Measurements from ENCODE around the gene STK38L. TPM values are rescaled to one million over a fixed set of nuclear protein-coding genes. Genes with fewer than 3 reads are reported as not detected.

STK38L gene
- total and polyA plus RNA-seq, 7 experiments from 2014 or later: 7.2 to 22.8 (median 19.4) TPM

DNA sequence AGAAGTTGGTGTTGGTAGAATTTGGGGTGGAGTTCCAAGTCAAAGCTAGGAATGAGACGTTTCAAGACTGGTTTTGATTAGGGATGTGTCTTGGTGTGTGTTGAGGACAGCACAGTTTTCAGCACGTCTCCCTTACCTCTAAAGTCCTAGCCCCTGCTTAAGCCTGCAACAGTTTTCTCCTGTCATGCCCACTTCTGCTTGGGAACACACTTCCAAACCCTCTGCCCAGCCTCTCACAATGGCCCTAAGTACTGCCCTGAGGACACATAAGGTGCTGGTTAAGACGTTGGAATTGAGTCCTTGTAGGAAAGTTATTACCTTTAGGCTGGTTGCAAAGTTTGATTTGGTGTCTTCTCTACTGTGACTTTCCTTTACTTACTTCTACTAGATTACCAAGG, 87.8 kb downstream of the STK38L start:
- peak overlapping the region in 1 of 9 donors; percentile 94 for H3K27ac Mint-ChIP-seq
- H3K27me3 Mint-ChIP-seq: peaks cover 7 to 48% (median 46%) of the 10 kb centered on the region in 5 donors
- H3K9me3 ChIP-seq (ENCODE audit: control insufficient read depth in 2 of 3, low read length in 3 of 3): no peaks in the 10 kb centered on the region
- ATAC-seq (no peak), DNase-seq (no peak)
- no peak overlapping the region for H3K27ac ChIP-seq (ENCODE audit: low read depth, low read length)
- peaks cover 4% of the 10 kb centered on the region in 2 donors for H3K4me1 ChIP-seq (ENCODE audit: control insufficient read depth in 2 of 2, insufficient read depth in 2 of 2, low read length in 2 of 2)
- no peak overlapping the region for H3K4me3 ChIP-seq (ENCODE audit: low read length)
- H3K4me1 Mint-ChIP-seq: peaks cover 7 to 46% (median 15%) of the 10 kb centered on the region in 7 donors
- intact Hi-C loops (cut with micrococcal nuclease): loop anchor here in 1 of 2 donors (2.0 to 5.0 kb wide), 7 partner anchors 25 to 499 kb away; partner anchors contain the start of genes FGFR1OP2, ITPR2, PPFIBP1 and STK38L
- H3K4me3 Mint-ChIP-seq: peak overlapping the region; percentile 41 to 93 (median 68)
- H3K36me3 Mint-ChIP-seq: peaks cover 4 to 10% (median 8%) of the 10 kb centered on the region in 5 donors
- ChIA-PET POLR2A (no interaction called here), CTCF (no interaction called here)
- peaks cover 0 to 8% of the 10 kb centered on the region in 2 donors for H3K27me3 ChIP-seq (ENCODE audit: control insufficient read depth in 2 of 2, insufficient read depth in 2 of 2, low read length in 2 of 2)
- H3K9me3 Mint-ChIP-seq: no peaks in the 10 kb centered on the region
- no peaks in the 10 kb centered on the region for H3K36me3 ChIP-seq (ENCODE audit: control insufficient read depth in 2 of 3, insufficient read depth in 3 of 3, low read length in 3 of 3)

DNA sequence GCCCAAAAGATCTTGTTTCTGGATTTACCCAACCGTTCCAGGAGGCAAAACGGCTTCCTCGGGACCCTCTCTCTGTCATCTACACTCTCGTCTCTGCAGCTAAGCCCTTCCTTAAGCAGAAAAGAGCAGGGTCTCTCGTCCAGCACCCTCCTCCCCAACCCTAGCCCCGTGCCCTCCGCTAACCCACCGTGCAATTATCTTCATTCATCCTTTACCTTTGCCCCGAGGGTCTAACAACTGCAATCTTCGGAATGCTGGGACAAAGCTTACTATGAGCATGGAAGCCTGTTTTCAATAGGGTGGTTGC, 88.3 kb downstream of the STK38L start:
- Histone ChIP-seq H3K9me3 (ENCODE audit: control insufficient read depth in 2 of 3, low read length in 3 of 3) (no peaks in the 10 kb centered on the region), H3K27me3 (ENCODE audit: control insufficient read depth in 2 of 2, insufficient read depth in 2 of 2, low read length in 2 of 2) (peaks cover 0 to 8% of the 10 kb centered on the region in 2 donors), H3K4me1 (ENCODE audit: control insufficient read depth in 2 of 2, insufficient read depth in 2 of 2, low read length in 2 of 2) (peaks cover 4% of the 10 kb centered on the region in 2 donors), H3K36me3 (ENCODE audit: control insufficient read depth in 2 of 3, insufficient read depth in 3 of 3, low read length in 3 of 3) (no peaks in the 10 kb centered on the region), H3K4me3 (ENCODE audit: low read length) (peak overlapping the region; percentile 36), H3K27ac (ENCODE audit: low read depth, low read length) (no peak overlapping the region)
- intact Hi-C loops (cut with micrococcal nuclease): loop anchor here in 1 of 2 donors (2.0 to 5.0 kb wide), 5 partner anchors 52 to 500 kb away; partner anchors contain the start of genes FGFR1OP2, ITPR2 and PPFIBP1
- Mint-ChIP-seq H3K4me3 (peak overlapping the region; percentile 41 to 93 (median 68)), H3K27ac (peak overlapping the region in 1 of 9 donors; percentile 94), H3K9me3 (no peaks in the 10 kb centered on the region), H3K27me3 (peaks cover 7 to 48% (median 46%) of the 10 kb centered on the region in 5 donors), H3K4me1 (peaks cover 7 to 49% (median 15%) of the 10 kb centered on the region in 7 donors), H3K36me3 (peaks cover 4 to 10% (median 7%) of the 10 kb centered on the region in 5 donors)
- ATAC-seq (no peak), DNase-seq (no peak)
- ChIA-PET POLR2A (no interaction called here), CTCF (no interaction called here)

DNA sequence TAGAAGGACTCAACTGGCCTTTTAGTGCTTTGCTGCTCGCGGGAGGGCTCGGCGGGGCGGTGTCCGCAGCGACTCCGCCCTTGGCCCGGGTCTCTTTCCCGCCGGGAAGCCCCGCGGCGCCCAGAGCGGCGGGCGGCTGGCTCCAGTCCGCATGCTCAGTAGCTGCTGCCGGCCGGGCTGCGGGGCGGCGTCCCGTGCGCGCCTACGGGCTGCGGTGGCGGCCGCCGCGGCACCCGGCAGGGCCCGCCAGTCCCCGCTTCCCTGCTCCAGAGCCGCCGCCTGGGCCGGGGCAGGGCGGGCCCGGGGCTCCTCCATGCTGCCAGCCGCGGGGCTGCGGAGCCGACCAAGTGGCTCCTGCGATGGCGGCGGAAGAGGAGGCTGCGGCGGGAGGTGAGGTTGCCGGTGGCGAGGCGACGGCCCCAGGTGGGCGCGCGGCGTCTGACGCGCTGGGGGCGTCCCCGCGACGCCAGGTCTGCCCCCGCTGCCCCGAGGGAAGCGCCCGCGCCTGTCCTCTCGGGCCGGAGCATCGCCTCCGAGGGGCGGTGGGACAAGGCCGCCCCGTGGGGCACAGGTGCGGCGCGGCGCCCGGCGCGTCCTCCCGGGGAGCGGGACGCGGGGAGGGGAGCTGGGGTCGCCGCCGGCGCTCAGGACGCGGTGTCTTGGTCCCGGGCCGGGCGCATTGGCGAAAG, 88.8 kb downstream of the STK38L start, which contains the start of gene BMAL2:
Gene BMAL2 (plus strand): TSS at position 123 of the 689 bp plus-strand sequence. CDS start 237 bp downstream, at position 360.
- peak within 1 kb of the TSS; percentile 46 for H3K4me3 ChIP-seq (ENCODE audit: low read length)
- peaks cover 7 to 48% (median 46%) of the 10 kb centered on the region in 5 donors for H3K27me3 Mint-ChIP-seq
- H3K4me3 Mint-ChIP-seq: peak within 1 kb of the TSS; percentile 80 to 97 (median 88)
- ChIA-PET CTCF (no interaction called here), POLR2A (no interaction called here)
- no peaks in the 10 kb centered on the region for H3K9me3 ChIP-seq (ENCODE audit: control insufficient read depth in 2 of 3, low read length in 3 of 3)
- no peak within 1 kb of the TSS for H3K27ac ChIP-seq (ENCODE audit: low read depth, low read length)
- H3K4me1 Mint-ChIP-seq: peaks cover 7 to 53% (median 15%) of the 10 kb centered on the region in 7 donors
- peaks cover 1 to 6% (median 2%) of the 10 kb centered on the region in 5 donors for H3K36me3 Mint-ChIP-seq
- DNase-seq (peak in 8 of 9 donors; percentile 12 to 70 (median 16)), ATAC-seq (peak; percentile 62)
- peaks cover 0 to 8% of the 10 kb centered on the region in 2 donors for H3K27me3 ChIP-seq (ENCODE audit: control insufficient read depth in 2 of 2, insufficient read depth in 2 of 2, low read length in 2 of 2)
- H3K9me3 Mint-ChIP-seq: no peaks in the 10 kb centered on the region
- H3K4me1 ChIP-seq (ENCODE audit: control insufficient read depth in 2 of 2, insufficient read depth in 2 of 2, low read length in 2 of 2): peaks cover 4% of the 10 kb centered on the region in 2 donors
- H3K36me3 ChIP-seq (ENCODE audit: control insufficient read depth in 2 of 3, insufficient read depth in 3 of 3, low read length in 3 of 3): no peaks in the 10 kb centered on the region
- intact Hi-C loops (cut with micrococcal nuclease): loop anchor here in 1 of 2 donors (2.0 to 5.0 kb wide), 5 partner anchors 52 to 500 kb away; partner anchors contain the start of genes FGFR1OP2, ITPR2 and PPFIBP1
- peak within 1 kb of the TSS in 1 of 9 donors; percentile 94 for H3K27ac Mint-ChIP-seq

DNA sequence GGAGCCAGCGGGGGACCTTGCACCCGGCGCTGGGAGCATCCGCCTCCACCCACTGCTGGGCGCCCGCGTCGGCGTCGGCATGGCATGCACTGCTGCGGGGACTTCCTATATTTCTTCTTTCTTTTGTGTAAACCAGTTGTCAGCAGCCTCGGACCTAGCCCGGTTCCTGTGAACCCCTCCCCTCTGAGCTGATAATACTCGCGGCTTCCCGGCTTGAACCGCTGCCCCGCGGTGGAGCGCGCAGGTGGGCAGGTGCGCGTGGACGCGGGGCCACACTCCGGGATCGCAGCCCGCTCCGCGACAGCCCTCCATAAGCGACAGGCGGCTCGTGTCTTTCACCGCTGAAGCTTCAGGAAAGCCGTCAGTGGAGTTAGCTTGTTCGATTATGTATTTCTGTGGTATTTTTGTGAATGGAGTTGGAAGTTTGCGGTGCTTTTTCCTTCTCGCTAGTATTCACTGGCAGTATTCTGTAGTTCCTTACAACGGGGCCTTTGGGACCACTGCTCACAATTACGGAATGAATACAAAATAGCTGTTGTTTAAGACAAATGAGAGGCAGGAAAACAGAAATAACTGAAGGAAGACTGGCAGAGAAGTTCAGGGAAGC, 89.4 kb downstream of the STK38L start:
- ChIA-PET CTCF (no interaction called here), POLR2A (no interaction called here)
- ATAC-seq: peak; percentile 80
- H3K27ac Mint-ChIP-seq: peak overlapping the region in 1 of 9 donors; percentile 93
- H3K4me1 ChIP-seq (ENCODE audit: control insufficient read depth in 2 of 2, insufficient read depth in 2 of 2, low read length in 2 of 2): peaks cover 4% of the 10 kb centered on the region in 2 donors
- H3K27me3 Mint-ChIP-seq: peaks cover 7 to 48% (median 46%) of the 10 kb centered on the region in 5 donors
- H3K4me3 ChIP-seq (ENCODE audit: low read length): peak overlapping the region; percentile 46
- peak in 6 of 9 donors; percentile 8 to 25 (median 13) for DNase-seq
- no peaks in the 10 kb centered on the region for H3K9me3 ChIP-seq (ENCODE audit: control insufficient read depth in 2 of 3, low read length in 3 of 3)
- H3K36me3 ChIP-seq (ENCODE audit: control insufficient read depth in 2 of 3, insufficient read depth in 3 of 3, low read length in 3 of 3): no peaks in the 10 kb centered on the region
- no peaks in the 10 kb centered on the region for H3K9me3 Mint-ChIP-seq
- H3K36me3 Mint-ChIP-seq: peaks cover 0 to 7% (median 0%) of the 10 kb centered on the region in 5 donors
- peak overlapping the region; percentile 80 to 97 (median 88) for H3K4me3 Mint-ChIP-seq
- H3K27ac ChIP-seq (ENCODE audit: low read depth, low read length): no peak overlapping the region
- intact Hi-C loops (cut with micrococcal nuclease): loop anchor here in 1 of 2 donors (2.0 to 5.0 kb wide), 5 partner anchors 51 to 501 kb away; partner anchors contain the start of genes FGFR1OP2, ITPR2 and PPFIBP1
- peaks cover 0 to 8% of the 10 kb centered on the region in 2 donors for H3K27me3 ChIP-seq (ENCODE audit: control insufficient read depth in 2 of 2, insufficient read depth in 2 of 2, low read length in 2 of 2)
- peaks cover 7 to 59% (median 15%) of the 10 kb centered on the region in 7 donors for H3K4me1 Mint-ChIP-seq

DNA sequence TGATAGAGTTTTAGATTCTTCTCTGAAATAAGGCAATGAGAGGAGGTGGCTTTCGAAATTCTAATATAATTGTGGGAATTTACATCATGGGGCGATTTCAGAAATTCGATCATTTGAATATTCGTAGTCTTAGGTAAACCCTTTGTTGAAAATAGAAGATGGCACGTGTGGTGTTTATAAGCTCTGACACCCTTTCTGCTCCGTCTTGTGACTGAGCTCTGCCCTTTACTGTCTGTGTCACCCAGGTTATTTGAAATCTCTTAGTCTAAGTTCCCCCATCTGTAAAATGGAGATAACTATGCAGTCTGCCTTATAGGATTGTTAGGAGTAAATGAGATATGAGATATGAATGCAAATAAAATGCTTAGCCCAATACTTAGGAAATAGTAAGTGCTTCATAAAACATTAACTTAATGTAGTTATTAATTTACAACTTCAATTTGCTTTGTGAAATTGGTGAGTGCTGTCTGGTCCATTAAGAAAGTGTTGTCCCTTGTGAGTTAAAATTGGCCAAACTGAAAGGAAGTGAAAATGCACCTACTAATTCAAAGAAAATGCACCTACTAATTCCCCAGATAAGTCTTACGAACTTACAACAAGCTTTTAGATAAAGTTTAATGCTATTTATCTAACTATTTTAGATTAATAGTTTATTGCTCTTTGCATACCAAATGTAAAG, 90.1 kb downstream of the STK38L start:
- Mint-ChIP-seq H3K9me3 (no peaks in the 10 kb centered on the region), H3K4me3 (peak overlapping the region; percentile 80 to 97 (median 88)), H3K36me3 (peaks cover 0 to 12% (median 0%) of the 10 kb centered on the region in 5 donors), H3K4me1 (peaks cover 7 to 61% (median 15%) of the 10 kb centered on the region in 7 donors), H3K27me3 (peaks cover 7 to 48% (median 46%) of the 10 kb centered on the region in 5 donors), H3K27ac (peak overlapping the region in 1 of 9 donors; percentile 93)
- Histone ChIP-seq H3K9me3 (ENCODE audit: control insufficient read depth in 2 of 3, low read length in 3 of 3) (no peaks in the 10 kb centered on the region), H3K27me3 (ENCODE audit: control insufficient read depth in 2 of 2, insufficient read depth in 2 of 2, low read length in 2 of 2) (peaks cover 0 to 8% of the 10 kb centered on the region in 2 donors), H3K4me1 (ENCODE audit: control insufficient read depth in 2 of 2, insufficient read depth in 2 of 2, low read length in 2 of 2) (peaks cover 4% of the 10 kb centered on the region in 2 donors), H3K4me3 (ENCODE audit: low read length) (no peak overlapping the region), H3K36me3 (ENCODE audit: control insufficient read depth in 2 of 3, insufficient read depth in 3 of 3, low read length in 3 of 3) (no peaks in the 10 kb centered on the region), H3K27ac (ENCODE audit: low read depth, low read length) (no peak overlapping the region)
- intact Hi-C loops (cut with micrococcal nuclease): loop anchor here in 1 of 2 donors (5.0 kb wide), 2 partner anchors 188 to 368 kb away; partner anchors contain the start of gene PPFIBP1
- ChIA-PET POLR2A (no interaction called here), CTCF (no interaction called here)
- ATAC-seq (no peak), DNase-seq (no peak)

DNA sequence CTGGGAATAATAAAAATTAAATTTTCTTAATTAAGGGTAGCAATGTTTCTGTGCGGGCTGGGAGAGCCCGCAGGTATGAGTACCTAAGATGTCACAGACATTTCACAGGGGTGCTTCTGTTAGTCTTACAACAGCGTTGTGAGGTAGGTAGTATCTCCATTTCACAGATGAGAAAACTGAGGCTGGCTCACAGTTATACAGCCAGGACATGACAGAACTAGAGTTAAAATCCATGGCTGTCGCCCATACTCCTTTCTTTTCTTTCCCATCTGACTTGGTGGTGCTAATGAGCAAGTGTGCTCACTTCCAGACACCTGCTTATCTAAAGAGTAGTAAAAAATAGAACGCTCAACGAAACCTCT, 90.6 kb downstream of the STK38L start:
- peaks cover 4% of the 10 kb centered on the region in 2 donors for H3K4me1 ChIP-seq (ENCODE audit: control insufficient read depth in 2 of 2, insufficient read depth in 2 of 2, low read length in 2 of 2)
- peaks cover 0 to 14% (median 0%) of the 10 kb centered on the region in 5 donors for H3K36me3 Mint-ChIP-seq
- H3K9me3 Mint-ChIP-seq: no peaks in the 10 kb centered on the region
- DNase-seq (no peak), ATAC-seq (no peak)
- H3K36me3 ChIP-seq (ENCODE audit: control insufficient read depth in 2 of 3, insufficient read depth in 3 of 3, low read length in 3 of 3): no peaks in the 10 kb centered on the region
- ChIA-PET POLR2A (no interaction called here), CTCF (no interaction called here)
- peaks cover 7 to 61% (median 15%) of the 10 kb centered on the region in 7 donors for H3K4me1 Mint-ChIP-seq
- H3K4me3 ChIP-seq (ENCODE audit: low read length): no peak overlapping the region
- intact Hi-C loops (cut with micrococcal nuclease): loop anchor here in 1 of 2 donors (5.0 kb wide), 2 partner anchors 188 to 368 kb away; partner anchors contain the start of gene PPFIBP1
- H3K27me3 ChIP-seq (ENCODE audit: control insufficient read depth in 2 of 2, insufficient read depth in 2 of 2, low read length in 2 of 2): peaks cover 0 to 8% of the 10 kb centered on the region in 2 donors
- H3K27ac Mint-ChIP-seq: no peak overlapping the region
- no peaks in the 10 kb centered on the region for H3K9me3 ChIP-seq (ENCODE audit: control insufficient read depth in 2 of 3, low read length in 3 of 3)
- peaks cover 7 to 48% (median 46%) of the 10 kb centered on the region in 5 donors for H3K27me3 Mint-ChIP-seq
- H3K4me3 Mint-ChIP-seq: no peak overlapping the region
- H3K27ac ChIP-seq (ENCODE audit: low read depth, low read length): no peak overlapping the region

Measured in naive thymus-derived CD4-positive, alpha-beta T cell (primary cell).